HEK293 (cell line): ENCODE measurements around the gene HK3.

ENCODE experiments used
- CTCF ChIA-PET: fragments of 350-600 bp; formaldehyde crosslinking; extraction: SDS; loops from one replicate; lab custom pipeline; 2021; ENCODE audit warnings: antibody characterized with exemption; lab: Yijun Ruan, JAX
- POLR2A ChIA-PET: fragments of 300-600 bp; formaldehyde crosslinking; extraction: SDS; loops from one replicate; lab custom pipeline; 2020; ENCODE audit warnings: antibody characterized with exemption, inconsistent platforms; lab: Yijun Ruan, JAX
- H3K27ac ChIP-seq: fragments of 200-500 bp; sonication (Bioruptor generic); 2 replicates; pipeline ENCODE4 v1.5.1; 2014; ENCODE audit warnings: low read depth, low read length, control low read depth, inconsistent platforms; ENCODE audit errors: extremely low read depth
- H3K36me3 ChIP-seq, 2 experiments: fragments of 200-500 bp in 1 of 2; sonication (Bioruptor generic) in 1 of 2; 1 replicate in 1 of 2; 2 replicates in 1 of 2; pipeline ENCODE4 v1.5.1; 2014 to 2017; ENCODE audit warnings: inconsistent platforms in 2 of 2, low read length in 2 of 2; ENCODE audit not compliant: control insufficient read depth in 2 of 2, insufficient read depth in 1 of 2
- H3K4me1 ChIP-seq: fragments of 200-500 bp; sonication (Bioruptor generic); 2 replicates; pipeline ENCODE4 v1.5.1; 2014; ENCODE audit warnings: mild to moderate bottlenecking, low read length, inconsistent platforms; ENCODE audit not compliant: control insufficient read depth, insufficient read depth
- H3K4me3 ChIP-seq: 2 replicates; pipeline ENCODE4 v1.5.1; 2011; ENCODE audit warnings: low read depth, mild to moderate bottlenecking, control low read depth, low read length, moderate library complexity
- H3K9me3 ChIP-seq: fragments of 200-500 bp; sonication (Bioruptor generic); 2 replicates; pipeline ENCODE4 v1.5.1; 2014; ENCODE audit warnings: low read depth, low read length, inconsistent platforms; ENCODE audit not compliant: control insufficient read depth, insufficient read depth
- OSR2 ChIP-seq: fragments of 450-650 bp; formaldehyde crosslinking; IDR thresholded peaks from 2 replicates; pipeline ENCODE4 v1.5.1; 2016; ENCODE audit warnings: missing biosample characterization, missing genetic modification characterization
- OVOL3 ChIP-seq: fragments of 450-650 bp; formaldehyde crosslinking; IDR thresholded peaks from 2 replicates; pipeline ENCODE4 v1.5.1; 2016; ENCODE audit warnings: missing biosample characterization, missing genetic modification characterization
- SETDB1 ChIP-seq: IDR thresholded peaks from one replicate; pipeline ENCODE4 v1.6.1; 2017; ENCODE audit warnings: mild to moderate bottlenecking, low read length, moderate library complexity, mixed read lengths; ENCODE audit not compliant: insufficient read length
- ZFP3 ChIP-seq: fragments of 450-650 bp; formaldehyde crosslinking; IDR thresholded peaks from 2 replicates; pipeline ENCODE4 v1.5.1; 2016; ENCODE audit warnings: low read depth, missing biosample characterization, missing genetic modification characterization
- ZNF2 ChIP-seq: fragments of 450-650 bp; formaldehyde crosslinking; IDR thresholded peaks from 2 replicates; pipeline ENCODE4 v1.5.1; 2016; ENCODE audit warnings: missing biosample characterization, missing genetic modification characterization
- ZNF24 ChIP-seq: fragments of 450-650 bp; formaldehyde crosslinking; IDR thresholded peaks from 2 replicates; pipeline ENCODE4 v1.5.1; 2016; ENCODE audit warnings: missing biosample characterization, missing genetic modification characterization
- ZNF350 ChIP-seq: fragments of 450-650 bp; formaldehyde crosslinking; IDR thresholded peaks from 2 replicates; pipeline ENCODE4 v1.5.0; 2017; ENCODE audit warnings: missing biosample characterization, mild to moderate bottlenecking, missing genetic modification characterization
- ZNF510 ChIP-seq: fragments of 450-650 bp; formaldehyde crosslinking; IDR thresholded peaks from 2 replicates; pipeline ENCODE4 v1.5.1; 2018; ENCODE audit warnings: mild to moderate bottlenecking, missing genetic modification characterization, missing biosample characterization; ENCODE audit not compliant: insufficient replicate concordance
- ZNF514 ChIP-seq: fragments of 450-650 bp; formaldehyde crosslinking; IDR thresholded peaks from 2 replicates; pipeline ENCODE4 v1.5.1; 2016; ENCODE audit warnings: missing biosample characterization, missing genetic modification characterization
- ZNF549 ChIP-seq: fragments of 450-650 bp; IDR thresholded peaks from 2 replicates; pipeline ENCODE4 v1.5.1; 2018; ENCODE audit warnings: missing biosample characterization, missing genetic modification characterization, mild to moderate bottlenecking, inconsistent platforms, moderate library complexity
- ZNF621 ChIP-seq: fragments of 450-650 bp; formaldehyde crosslinking; IDR thresholded peaks from 2 replicates; pipeline ENCODE4 v1.5.1; 2017; ENCODE audit warnings: missing biosample characterization, missing genetic modification characterization
- ZNF677 ChIP-seq: fragments of 450-650 bp; IDR thresholded peaks from 2 replicates; pipeline ENCODE4 v1.5.0; 2018; ENCODE audit warnings: missing biosample characterization, mild to moderate bottlenecking, missing genetic modification characterization, moderate library complexity
- ZSCAN16 ChIP-seq: fragments of 450-650 bp; formaldehyde crosslinking; IDR thresholded peaks from 2 replicates; pipeline ENCODE4 v1.5.1; 2016; ENCODE audit warnings: missing biosample characterization, missing genetic modification characterization
- TF ChIP-seq, protein P1 (sequence below): fragments of 450-650 bp; formaldehyde crosslinking; IDR thresholded peaks from 2 replicates; pipeline ENCODE4 v1.5.1; 2017; ENCODE audit warnings: missing biosample characterization, missing genetic modification characterization
- TF ChIP-seq, protein P2 (sequence below): fragments of 450-650 bp; formaldehyde crosslinking; conservative IDR thresholded peaks from 2 replicates; pipeline ENCODE4 v1.5.1; 2016; ENCODE audit warnings: low read depth, missing biosample characterization, missing genetic modification characterization
- TF ChIP-seq, protein P3 (sequence below): fragments of 450-650 bp; formaldehyde crosslinking; IDR thresholded peaks from 2 replicates; pipeline ENCODE4 v1.5.1; 2016; ENCODE audit warnings: missing biosample characterization, missing genetic modification characterization

Gene HK3

DNA sequence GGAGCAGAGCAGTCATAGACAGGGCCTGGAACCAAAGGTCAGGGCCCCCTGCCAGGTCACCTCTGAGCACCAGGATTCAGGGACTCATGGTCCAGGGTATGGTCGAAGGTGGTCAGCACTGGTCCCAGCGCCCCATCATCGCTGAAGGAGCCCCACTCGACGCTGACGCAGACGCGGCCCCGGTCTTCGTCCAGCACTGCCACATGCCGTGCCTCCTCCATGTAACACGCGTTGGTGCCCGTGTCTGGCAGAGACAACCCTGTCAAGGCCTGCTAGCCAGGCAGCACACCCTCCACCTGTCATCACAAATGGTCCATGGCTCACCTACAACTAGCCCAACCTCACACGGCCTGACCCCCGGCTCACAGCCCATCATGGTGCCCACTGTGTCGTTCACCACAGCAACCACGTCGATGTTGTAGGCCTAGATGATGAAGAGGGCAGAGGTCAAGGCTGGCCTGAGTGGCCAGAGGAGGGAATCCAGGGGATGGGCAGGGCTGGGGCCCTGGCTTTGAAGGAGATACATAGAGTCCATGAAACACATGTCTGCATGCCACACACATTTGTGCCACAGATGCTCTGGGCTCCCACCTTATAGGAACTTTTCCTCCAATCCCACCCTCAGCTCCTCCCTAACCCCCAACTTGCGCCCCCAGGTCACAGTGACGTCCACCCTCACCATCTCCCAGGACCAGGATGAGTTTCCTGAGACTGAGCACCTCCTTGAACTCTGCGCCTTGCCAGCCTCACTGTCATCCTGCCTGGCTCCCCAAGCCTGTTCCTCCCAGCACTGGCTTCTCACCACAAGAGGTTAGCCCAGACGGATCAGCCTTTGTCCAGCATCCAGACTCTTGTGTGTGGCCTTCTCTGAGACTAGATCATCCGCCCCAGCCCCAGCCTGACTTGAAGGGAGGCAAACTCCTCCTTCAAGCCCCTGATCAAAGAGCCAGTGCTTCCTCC, 9.5 kb downstream of the HK3 start (continued):
- TF ChIP-seq ZNF514 (tag by site-specific recombination), result no peak
- TF ChIP-seq, protein P1, sequence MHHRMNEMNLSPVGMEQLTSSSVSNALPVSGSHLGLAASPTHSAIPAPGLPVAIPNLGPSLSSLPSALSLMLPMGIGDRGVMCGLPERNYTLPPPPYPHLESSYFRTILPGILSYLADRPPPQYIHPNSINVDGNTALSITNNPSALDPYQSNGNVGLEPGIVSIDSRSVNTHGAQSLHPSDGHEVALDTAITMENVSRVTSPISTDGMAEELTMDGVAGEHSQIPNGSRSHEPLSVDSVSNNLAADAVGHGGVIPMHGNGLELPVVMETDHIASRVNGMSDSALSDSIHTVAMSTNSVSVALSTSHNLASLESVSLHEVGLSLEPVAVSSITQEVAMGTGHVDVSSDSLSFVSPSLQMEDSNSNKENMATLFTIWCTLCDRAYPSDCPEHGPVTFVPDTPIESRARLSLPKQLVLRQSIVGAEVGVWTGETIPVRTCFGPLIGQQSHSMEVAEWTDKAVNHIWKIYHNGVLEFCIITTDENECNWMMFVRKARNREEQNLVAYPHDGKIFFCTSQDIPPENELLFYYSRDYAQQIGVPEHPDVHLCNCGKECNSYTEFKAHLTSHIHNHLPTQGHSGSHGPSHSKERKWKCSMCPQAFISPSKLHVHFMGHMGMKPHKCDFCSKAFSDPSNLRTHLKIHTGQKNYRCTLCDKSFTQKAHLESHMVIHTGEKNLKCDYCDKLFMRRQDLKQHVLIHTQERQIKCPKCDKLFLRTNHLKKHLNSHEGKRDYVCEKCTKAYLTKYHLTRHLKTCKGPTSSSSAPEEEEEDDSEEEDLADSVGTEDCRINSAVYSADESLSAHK (tag by site-specific recombination), result no peak
- no peak for TF ChIP-seq ZSCAN16 (tag by site-specific recombination)
- TF ChIP-seq ZNF2 (tag by site-specific recombination), result no peak
- TF ChIP-seq ZNF621, result no peak

DNA sequence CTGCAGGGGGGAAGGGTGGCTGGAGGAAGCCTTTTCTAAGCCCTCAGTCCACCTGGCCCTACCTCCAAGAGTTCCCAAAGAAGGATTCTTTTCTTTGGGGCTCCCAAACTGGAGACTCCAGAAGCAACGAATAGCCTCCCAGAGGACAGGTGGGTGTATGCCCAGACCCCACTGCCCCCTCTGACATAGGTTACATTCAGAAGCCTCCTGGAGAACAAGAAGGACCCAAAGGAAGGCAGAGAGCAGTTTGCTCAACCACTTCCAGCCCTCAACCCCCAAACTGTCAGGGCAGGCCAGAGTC, 10.3 kb downstream of the HK3 start:
- Histone ChIP-seq H3K9me3 (no peaks in the 10 kb centered on the region), H3K36me3 (no peaks in the 10 kb centered on the region), H3K4me3 (no peak overlapping the region), H3K4me1 (no peaks in the 10 kb centered on the region), H3K27ac (no peak overlapping the region)
- ChIA-PET POLR2A (no interaction called here), CTCF (no interaction called here)
- TF ChIP-seq ZNF2 (tag by site-specific recombination), result no peak
- TF ChIP-seq SETDB1, result no peak
- TF ChIP-seq ZNF350, result no peak
- no peak for TF ChIP-seq OVOL3 (tag by site-specific recombination)
- no peak for TF ChIP-seq ZNF510
- TF ChIP-seq, protein P2, sequence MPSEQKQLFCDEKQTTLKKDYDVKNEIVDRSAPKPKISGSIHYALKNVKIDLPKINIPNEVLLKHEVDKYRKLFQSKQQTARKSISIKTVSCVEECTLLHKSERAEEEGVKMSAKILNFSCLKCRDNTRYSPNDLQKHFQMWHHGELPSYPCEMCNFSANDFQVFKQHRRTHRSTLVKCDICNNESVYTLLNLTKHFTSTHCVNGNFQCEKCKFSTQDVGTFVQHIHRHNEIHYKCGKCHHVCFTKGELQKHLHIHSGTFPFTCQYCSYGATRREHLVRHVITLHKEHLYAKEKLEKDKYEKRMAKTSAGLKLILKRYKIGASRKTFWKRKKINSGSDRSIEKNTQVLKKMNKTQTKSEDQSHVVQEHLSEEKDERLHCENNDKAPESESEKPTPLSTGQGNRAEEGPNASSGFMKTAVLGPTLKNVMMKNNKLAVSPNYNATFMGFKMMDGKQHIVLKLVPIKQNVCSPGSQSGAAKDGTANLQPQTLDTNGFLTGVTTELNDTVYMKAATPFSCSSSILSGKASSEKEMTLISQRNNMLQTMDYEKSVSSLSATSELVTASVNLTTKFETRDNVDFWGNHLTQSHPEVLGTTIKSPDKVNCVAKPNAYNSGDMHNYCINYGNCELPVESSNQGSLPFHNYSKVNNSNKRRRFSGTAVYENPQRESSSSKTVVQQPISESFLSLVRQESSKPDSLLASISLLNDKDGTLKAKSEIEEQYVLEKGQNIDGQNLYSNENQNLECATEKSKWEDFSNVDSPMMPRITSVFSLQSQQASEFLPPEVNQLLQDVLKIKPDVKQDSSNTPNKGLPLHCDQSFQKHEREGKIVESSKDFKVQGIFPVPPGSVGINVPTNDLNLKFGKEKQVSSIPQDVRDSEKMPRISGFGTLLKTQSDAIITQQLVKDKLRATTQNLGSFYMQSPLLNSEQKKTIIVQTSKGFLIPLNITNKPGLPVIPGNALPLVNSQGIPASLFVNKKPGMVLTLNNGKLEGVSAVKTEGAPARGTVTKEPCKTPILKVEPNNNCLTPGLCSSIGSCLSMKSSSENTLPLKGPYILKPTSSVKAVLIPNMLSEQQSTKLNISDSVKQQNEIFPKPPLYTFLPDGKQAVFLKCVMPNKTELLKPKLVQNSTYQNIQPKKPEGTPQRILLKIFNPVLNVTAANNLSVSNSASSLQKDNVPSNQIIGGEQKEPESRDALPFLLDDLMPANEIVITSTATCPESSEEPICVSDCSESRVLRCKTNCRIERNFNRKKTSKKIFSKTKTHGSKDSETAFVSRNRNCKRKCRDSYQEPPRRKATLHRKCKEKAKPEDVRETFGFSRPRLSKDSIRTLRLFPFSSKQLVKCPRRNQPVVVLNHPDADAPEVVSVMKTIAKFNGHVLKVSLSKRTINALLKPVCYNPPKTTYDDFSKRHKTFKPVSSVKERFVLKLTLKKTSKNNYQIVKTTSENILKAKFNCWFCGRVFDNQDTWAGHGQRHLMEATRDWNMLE (tag by site-specific recombination), result no peak
- no peak for TF ChIP-seq ZNF549
- TF ChIP-seq, protein P3, sequence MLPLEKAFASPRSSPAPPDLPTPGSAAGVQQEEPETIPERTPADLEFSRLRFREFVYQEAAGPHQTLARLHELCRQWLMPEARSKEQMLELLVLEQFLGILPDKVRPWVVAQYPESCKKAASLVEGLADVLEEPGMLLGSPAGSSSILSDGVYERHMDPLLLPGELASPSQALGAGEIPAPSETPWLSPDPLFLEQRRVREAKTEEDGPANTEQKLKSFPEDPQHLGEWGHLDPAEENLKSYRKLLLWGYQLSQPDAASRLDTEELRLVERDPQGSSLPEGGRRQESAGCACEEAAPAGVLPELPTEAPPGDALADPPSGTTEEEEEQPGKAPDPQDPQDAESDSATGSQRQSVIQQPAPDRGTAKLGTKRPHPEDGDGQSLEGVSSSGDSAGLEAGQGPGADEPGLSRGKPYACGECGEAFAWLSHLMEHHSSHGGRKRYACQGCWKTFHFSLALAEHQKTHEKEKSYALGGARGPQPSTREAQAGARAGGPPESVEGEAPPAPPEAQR (tag by site-specific recombination), result no peak
- TF ChIP-seq ZNF677, result no peak
- TF ChIP-seq ZFP3, result no peak
- TF ChIP-seq ZNF24 (tag by site-specific recombination), result no peak
- no peak for TF ChIP-seq OSR2 (tag by site-specific recombination)
